Breast epithelium (tissue), 4 donors: ENCODE results near the gene GLRA3. TPM values are rescaled to one million over a fixed set of nuclear protein-coding genes. Genes with fewer than 3 reads are reported as not detected.
A peak's percentile ranks its signal among the peaks of the same experiment; 100 is the strongest.

ENCODE experiments used
- DNase-seq, 2 donors: peaks; one replicate each; pipeline ENCODE4 v3.0.0-alpha.2; 2019; ENCODE audit warnings: low spot score in 2 of 2
- H3K27ac ChIP-seq, 2 donors: fragments of 200-600 bp; sonication (generic) in 1 of 2; one replicate each; pipeline ENCODE4 v1.5.1; 2016 to 2019; ENCODE audit warnings: mild to moderate bottlenecking in 1 of 2
- H3K27me3 ChIP-seq, 2 donors: fragments of 200-600 bp; sonication (generic) in 1 of 2; one replicate each; pipeline versions ENCODE4 v1.5.1 to v1.6.0; 2017 to 2019; ENCODE audit warnings: control low read depth in 1 of 2, mild to moderate bottlenecking in 1 of 2
- H3K36me3 ChIP-seq: fragments of 200-600 bp; one replicate; pipeline ENCODE4 v1.5.1; 2019
- H3K4me1 ChIP-seq, 2 donors: fragments of 200-600 bp; sonication (generic); one replicate each; pipeline ENCODE4 v1.5.1; 2016 to 2019; ENCODE audit warnings: control low read depth in 1 of 2
- H3K4me3 ChIP-seq, 3 donors: fragments of 200-600 bp; sonication (generic); 1 replicate in 2 of 3; 2 replicates in 1 of 3; pipeline ENCODE4 v1.5.1; 2016 to 2019; ENCODE audit warnings: mild to moderate bottlenecking in 3 of 3, moderate library complexity in 2 of 3
- H3K9me3 ChIP-seq, 2 donors: fragments of 200-600 bp; sonication (generic) in 1 of 2; one replicate each; pipeline ENCODE4 v1.5.1; 2016 to 2019; ENCODE audit warnings: control low read depth in 1 of 2
- CTCF ChIP-seq, 3 donors: fragments of 450-650 bp; IDR thresholded peaks; one replicate each; pipeline ENCODE4 v1.5.1; 2016 to 2017; ENCODE audit warnings: antibody characterized with exemption in 3 of 3, mild to moderate bottlenecking in 3 of 3, moderate library complexity in 3 of 3
- POLR2A ChIP-seq: fragments of 450-650 bp; IDR thresholded peaks from one replicate; pipeline ENCODE4 v1.6.1; 2016; ENCODE audit warnings: antibody characterized with exemption, mild to moderate bottlenecking, moderate library complexity
- POLR2AphosphoS5 ChIP-seq, 3 donors: sonication (generic); formaldehyde crosslinking; IDR thresholded peaks; one replicate each; pipeline ENCODE4 v1.6.1; 2017; ENCODE audit warnings: antibody characterized with exemption in 3 of 3
- intact Hi-C: fragments of 100-400 bp; cut with DNase I; formaldehyde crosslinking; loops from one replicate; pipeline ENCODE4 v1.15.1; 2023; ENCODE audit warnings: low total_unique reads
- total RNA-seq, 3 donors: library from RNA; depleted of rRNA; stranded (reverse); fragments of >200 nt; gene quantifications; one replicate each; pipeline ENCODE4 v1.1.0, GENCODE V29; 2016

The GLRA3 gene
- total RNA-seq, 3 donors from 2014 or later, result 0.16 to 54.7 (median 9.1) TPM

- Histone ChIP-seq H3K4me3 (no peak overlapping the region), H3K36me3 (no peaks in the 10 kb centered on the region), H3K27ac (peak overlapping the region; percentile 4 to 17), H3K4me1 (no peaks in the 10 kb centered on the region), H3K27me3 (no peaks in the 10 kb centered on the region), H3K9me3 (no peaks in the 10 kb centered on the region)
- intact Hi-C loops, result no loop called here
- DNase-seq, result no peak
- no peak for TF ChIP-seq CTCF (IDR thresholded peaks at IDR 0.05)
- no peak for TF ChIP-seq POLR2A
- TF ChIP-seq POLR2AphosphoS5 (IDR thresholded peaks at IDR 0.05), result no peak
Measured at GRCh38 chr4:174717828-174718227, 111.2 kb downstream of the GLRA3 start.

DNA sequence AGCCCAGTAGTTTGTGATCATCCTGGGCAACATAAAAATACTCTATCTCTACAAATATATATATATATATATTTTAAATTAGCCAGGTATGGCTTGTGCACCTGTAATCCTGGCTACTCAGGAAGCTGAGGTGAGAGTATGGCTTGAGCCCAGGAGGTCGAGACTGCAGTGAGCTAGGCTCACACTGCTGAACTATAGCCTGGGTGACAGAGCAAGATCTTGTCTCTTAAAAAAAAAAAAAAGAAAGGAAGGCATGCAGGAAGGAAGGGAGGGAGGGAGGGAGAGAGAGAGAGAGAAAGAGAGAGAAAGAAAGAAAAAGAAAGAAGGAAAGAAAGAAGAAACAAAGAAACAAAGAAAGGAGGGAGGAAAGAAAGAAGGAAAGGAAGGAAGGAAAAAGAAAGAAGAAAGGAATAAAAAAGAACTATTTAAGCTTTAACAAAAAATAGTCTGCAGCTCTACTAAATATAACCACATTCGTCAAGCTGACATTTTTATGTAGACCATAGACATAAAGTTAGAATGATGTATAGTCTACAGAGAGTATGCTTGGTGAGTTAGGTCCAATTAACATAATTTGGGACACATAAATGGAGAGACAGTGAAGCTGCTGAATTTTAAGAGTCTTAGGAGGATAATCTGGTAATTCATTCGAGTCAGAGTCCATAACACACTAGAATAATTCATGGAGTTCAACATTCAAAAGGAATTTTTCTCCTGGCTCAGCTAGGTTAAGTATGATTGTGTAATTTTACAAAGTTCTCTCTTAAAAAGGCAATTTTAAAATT is 111.9 kb downstream of the GLRA3 start:
- Histone ChIP-seq H3K9me3 (no peaks in the 10 kb centered on the region), H3K27ac (peak overlapping the region; percentile 10 to 17), H3K27me3 (no peaks in the 10 kb centered on the region), H3K36me3 (no peaks in the 10 kb centered on the region), H3K4me3 (no peak overlapping the region), H3K4me1 (no peaks in the 10 kb centered on the region)
- intact Hi-C loops, result no loop called here
- TF ChIP-seq POLR2AphosphoS5 (IDR thresholded peaks at IDR 0.05) (no peak), POLR2A (no peak), CTCF (IDR thresholded peaks at IDR 0.05) (no peak)
- DNase-seq, result no peak

GRCh38 chr4:174714393-174715211 is 114.4 kb downstream of the GLRA3 start:
- intact Hi-C loops, result no loop called here
- DNase-seq, result no peak

GRCh38 chr4:174713821-174714220 is 115.2 kb downstream of the GLRA3 start:
- Histone ChIP-seq H3K27ac (no peak overlapping the region), H3K36me3 (no peaks in the 10 kb centered on the region), H3K9me3 (no peaks in the 10 kb centered on the region), H3K4me1 (no peaks in the 10 kb centered on the region), H3K27me3 (no peaks in the 10 kb centered on the region), H3K4me3 (no peak overlapping the region)
- no peak for DNase-seq
- TF ChIP-seq POLR2AphosphoS5 (IDR thresholded peaks at IDR 0.05), result no peak
- TF ChIP-seq CTCF (IDR thresholded peaks at IDR 0.05), result no peak
- no peak for TF ChIP-seq POLR2A
- intact Hi-C loops, result no loop called here

More at GRCh38 chr4:174714393-174715211, 114.4 kb downstream of the GLRA3 start:
- Histone ChIP-seq H3K27ac (no peak overlapping the region), H3K27me3 (no peaks in the 10 kb centered on the region), H3K36me3 (no peaks in the 10 kb centered on the region), H3K4me1 (no peaks in the 10 kb centered on the region), H3K4me3 (no peak overlapping the region), H3K9me3 (no peaks in the 10 kb centered on the region)
- TF ChIP-seq POLR2A (no peak), POLR2AphosphoS5 (IDR thresholded peaks at IDR 0.05) (no peak), CTCF (IDR thresholded peaks at IDR 0.05) (no peak)

DNA sequence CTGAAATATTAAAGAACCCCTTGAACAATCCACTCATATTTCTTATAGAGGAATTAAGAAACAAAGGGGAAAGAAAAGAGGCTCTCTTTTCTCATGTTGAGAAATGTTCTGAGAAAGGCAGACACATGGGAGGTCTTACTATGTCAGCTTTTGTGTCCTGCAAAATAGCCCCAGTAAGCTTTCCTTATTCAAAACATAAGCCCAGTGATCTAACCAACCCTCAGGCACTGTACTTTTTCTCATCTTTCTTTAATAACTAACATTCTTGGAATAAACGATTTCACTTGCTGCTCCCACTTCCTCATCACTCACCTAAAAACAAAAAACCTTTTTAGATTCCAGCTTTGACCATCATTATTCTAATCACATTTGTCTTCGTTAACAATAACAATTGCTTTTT is 115.9 kb downstream of the GLRA3 start:
- no peak for TF ChIP-seq POLR2A
- no peak for TF ChIP-seq CTCF (IDR thresholded peaks at IDR 0.05)
- no peak for TF ChIP-seq POLR2AphosphoS5 (IDR thresholded peaks at IDR 0.05)
- intact Hi-C loops, result no loop called here

More for the DNA sequence above, 115.9 kb downstream of the GLRA3 start:
- DNase-seq, result no peak
- Histone ChIP-seq H3K27me3 (no peaks in the 10 kb centered on the region), H3K4me1 (no peaks in the 10 kb centered on the region), H3K27ac (no peak overlapping the region), H3K4me3 (no peak overlapping the region), H3K36me3 (no peaks in the 10 kb centered on the region), H3K9me3 (no peaks in the 10 kb centered on the region)
